Stimulated activated CD8-positive, alpha-beta memory T cell treated with anti-CD3 and anti-CD28 coated beads, Interleukin-4, amount 100 ng/mL, for 48 hours (primary cell): ENCODE results near the gene CD7.
A peak's percentile ranks its signal among the peaks of the same experiment; 100 is the strongest.

Experiments
- DNase-seq: peaks from one replicate; pipeline ENCODE4 v3.0.0-alpha.2; 2020

Gene CD7

GRCh38 chr17:82328141-82328993 is 11.0 kb upstream of the CD7 start:
- DNase-seq: peak; percentile 28

- no peak for DNase-seq
These were observed 10.3 kb upstream of the CD7 start for GRCh38 chr17:82327757-82328140.

- no peak for DNase-seq
These were observed 9.9 kb upstream of the CD7 start for GRCh38 chr17:82327289-82327688.

- peak; percentile 28 for DNase-seq
These were observed 8.1 kb upstream of the CD7 start for GRCh38 chr17:82325286-82326180.

- DNase-seq: peak; percentile 33
These were observed 7.3 kb upstream of the CD7 start for GRCh38 chr17:82324566-82325285.

- peak; percentile 33 for DNase-seq
These were observed 6.3 kb upstream of the CD7 start for GRCh38 chr17:82323514-82324234.

- DNase-seq: peak; percentile 29
These were observed 5.4 kb upstream of the CD7 start for GRCh38 chr17:82322526-82323453.

- peak; percentile 47 for DNase-seq
These were observed 4.6 kb upstream of the CD7 start for GRCh38 chr17:82321947-82322466.

GRCh38 chr17:82320956-82321927 is 3.8 kb upstream of the CD7 start:
- peak; percentile 85 for DNase-seq

GRCh38 chr17:82320140-82320840 is 2.9 kb upstream of the CD7 start:
- DNase-seq: peak; percentile 30

GRCh38 chr17:82319619-82320062 is 2.2 kb upstream of the CD7 start:
- DNase-seq: no peak

- no peak for DNase-seq
These were observed 1.6 kb upstream of the CD7 start for GRCh38 chr17:82318772-82319606.

GRCh38 chr17:82318169-82318498 is 726 bp upstream of the CD7 start:
- DNase-seq: no peak

GRCh38 chr17:82316651-82317393 is 586 bp downstream of the CD7 start:
- peak; percentile 54 for DNase-seq

- peak; percentile 68 for DNase-seq
These were observed 1.6 kb downstream of the CD7 start for GRCh38 chr17:82315703-82316358.

- no peak for DNase-seq
These were observed 2.4 kb downstream of the CD7 start for GRCh38 chr17:82314727-82315605.
